Activated T-cell treated with anti-CD3 and anti-CD28 coated beads, Interleukin-2, amount 50 U/mL, for 4 hours (primary cell): ENCODE data around the gene GBA2. TPM values are rescaled to one million over a fixed set of nuclear protein-coding genes. Genes with fewer than 3 reads are reported as not detected.

ENCODE experiments used
- ATAC-seq, 2 donors: fragments of 200-7000 bp; cut with Tn5 transposase; one replicate each; pipeline ENCODE4 v1.10.0; 2021
- DNase-seq: peaks from one replicate; pipeline ENCODE4 v3.0.0-alpha.2; 2020
- H3K27me3 Mint-ChIP-seq: one replicate; pipeline ENCODE4 v1.8.0; 2021; ENCODE audit warnings: low read depth, mixed read lengths
- H3K36me3 Mint-ChIP-seq: one replicate; pipeline ENCODE4 v1.8.0; 2022; ENCODE audit warnings: mixed read lengths; ENCODE audit not compliant: insufficient read depth
- H3K4me1 Mint-ChIP-seq: one replicate; pipeline ENCODE4 v1.8.0; 2021; ENCODE audit warnings: low read depth, mixed read lengths
- H3K4me3 Mint-ChIP-seq: one replicate; pipeline ENCODE4 v1.8.0; 2021; ENCODE audit warnings: mild to moderate bottlenecking, moderate library complexity, mixed read lengths
- H3K9me3 Mint-ChIP-seq: one replicate; pipeline ENCODE4 v1.8.0; 2021; ENCODE audit warnings: mixed read lengths
- total RNA-seq, 3 donors: library from RNA; stranded (reverse); gene quantifications; one replicate each; pipeline ENCODE4 v1.2.1, GENCODE V29; 2021

Gene GBA2
- total RNA-seq, 3 donors from 2014 or later, result 29.9 to 34.8 (median 33.2) TPM

- no peak for ATAC-seq
- H3K9me3 Mint-ChIP-seq, result no peaks in the 10 kb centered on the region
- no peaks in the 10 kb centered on the region for H3K27me3 Mint-ChIP-seq
- peaks cover 3% of the 10 kb centered on the region for H3K4me1 Mint-ChIP-seq
- peaks cover 7% of the 10 kb centered on the region for H3K36me3 Mint-ChIP-seq
- no peak for DNase-seq
- H3K4me3 Mint-ChIP-seq, result no peak overlapping the region
Measured at GRCh38 chr9:35776018-35776417, 27.0 kb upstream of the GBA2 start.

DNA sequence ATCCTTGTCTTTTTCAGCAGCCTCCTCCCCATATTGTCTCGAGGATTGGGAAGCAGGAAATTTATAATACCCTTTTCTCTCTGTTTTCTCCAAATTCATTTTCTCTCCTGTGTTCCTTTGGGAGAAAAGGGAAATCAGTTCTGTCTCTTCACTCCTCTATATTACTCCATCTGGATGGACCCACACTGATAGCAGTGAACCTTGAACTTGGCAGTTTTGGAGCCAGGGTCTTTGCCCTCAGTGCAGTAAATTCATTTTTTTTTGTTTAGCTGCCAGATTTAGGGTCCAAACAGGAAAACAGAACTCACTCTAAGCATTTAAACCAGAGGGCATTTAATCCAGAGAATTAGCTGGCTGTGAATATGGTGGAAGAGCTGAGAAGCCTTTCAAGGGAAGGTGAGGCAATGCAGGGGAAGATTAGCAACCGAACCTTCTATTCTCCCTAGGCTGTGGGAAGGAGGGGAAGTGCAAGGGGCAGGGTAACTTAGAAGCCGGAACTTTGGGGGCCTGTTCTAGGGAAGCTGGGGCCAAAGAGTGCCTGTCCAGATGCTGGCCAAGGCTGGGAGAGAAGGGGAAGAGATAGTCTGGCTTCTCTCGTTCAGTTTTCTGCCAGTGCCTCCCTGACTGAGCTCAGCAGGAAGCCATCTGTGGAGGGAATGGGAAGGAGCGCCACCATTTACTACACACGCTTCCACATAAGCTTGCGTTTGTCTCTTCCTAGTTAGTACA lies 26.0 kb upstream of the GBA2 start:
- Mint-ChIP-seq H3K4me1 (peaks cover 3% of the 10 kb centered on the region), H3K36me3 (peaks cover 3% of the 10 kb centered on the region), H3K4me3 (no peak overlapping the region), H3K27me3 (no peaks in the 10 kb centered on the region), H3K9me3 (no peaks in the 10 kb centered on the region)
- no peak for DNase-seq
- ATAC-seq, result no peak

- ATAC-seq, result no peak
- Mint-ChIP-seq H3K27me3 (no peaks in the 10 kb centered on the region), H3K4me3 (no peak overlapping the region), H3K4me1 (peaks cover 8% of the 10 kb centered on the region), H3K36me3 (no peaks in the 10 kb centered on the region), H3K9me3 (no peaks in the 10 kb centered on the region)
- no peak for DNase-seq
Measured at GRCh38 chr9:35771943-35772342, 22.9 kb upstream of the GBA2 start.

DNA sequence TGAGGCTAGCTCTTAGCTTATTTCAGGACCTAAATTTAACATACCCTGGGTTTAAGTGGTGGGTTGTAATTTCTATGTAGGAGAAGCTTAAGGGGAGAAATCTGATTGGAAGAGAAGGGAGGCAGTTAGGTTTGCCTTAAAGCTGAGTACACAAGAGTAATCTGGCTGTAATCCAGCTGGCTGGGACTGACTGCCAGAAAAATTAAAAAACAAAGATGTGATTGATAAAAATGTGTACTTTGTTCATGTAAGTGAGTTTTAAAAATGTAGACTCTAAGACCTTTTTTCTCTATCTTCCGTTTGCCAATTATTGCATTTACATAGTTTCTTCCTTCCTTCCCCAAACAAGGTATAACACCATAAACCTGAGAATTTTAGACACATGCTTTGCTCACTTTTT lies 22.5 kb upstream of the GBA2 start:
- Mint-ChIP-seq H3K36me3 (no peaks in the 10 kb centered on the region), H3K4me1 (peaks cover 10% of the 10 kb centered on the region), H3K9me3 (no peaks in the 10 kb centered on the region), H3K27me3 (no peaks in the 10 kb centered on the region), H3K4me3 (no peak overlapping the region)
- no peak for ATAC-seq
- DNase-seq, result no peak

DNA sequence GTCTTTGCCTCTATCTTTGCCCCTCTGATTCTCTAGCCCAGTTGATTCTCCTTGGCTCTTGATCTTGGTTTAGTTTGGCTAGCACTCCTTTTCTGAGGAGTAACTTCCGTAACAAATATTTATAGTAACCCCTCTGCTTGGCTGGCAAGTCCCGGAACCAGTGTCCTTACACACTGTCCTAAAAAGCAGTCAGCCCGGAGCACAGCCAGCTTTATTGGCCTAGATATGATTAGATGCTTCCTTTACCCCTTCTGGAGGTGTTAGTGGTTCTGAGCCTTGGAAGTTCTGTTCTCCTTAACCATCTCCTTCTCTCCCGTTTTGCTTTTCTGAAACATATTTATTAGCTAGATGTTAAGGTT lies 22.0 kb upstream of the GBA2 start:
- no peaks in the 10 kb centered on the region for H3K9me3 Mint-ChIP-seq
- peaks cover 13% of the 10 kb centered on the region for H3K4me1 Mint-ChIP-seq
- no peaks in the 10 kb centered on the region for H3K27me3 Mint-ChIP-seq
- ATAC-seq (no peak), DNase-seq (no peak)
- no peak overlapping the region for H3K4me3 Mint-ChIP-seq
- no peaks in the 10 kb centered on the region for H3K36me3 Mint-ChIP-seq

- Mint-ChIP-seq H3K27me3 (no peaks in the 10 kb centered on the region), H3K4me3 (no peak overlapping the region), H3K9me3 (no peaks in the 10 kb centered on the region), H3K36me3 (no peaks in the 10 kb centered on the region), H3K4me1 (peaks cover 11% of the 10 kb centered on the region)
- no peak for DNase-seq
- ATAC-seq, result no peak
Measured at GRCh38 chr9:35769763-35770162, 20.7 kb upstream of the GBA2 start.

DNA sequence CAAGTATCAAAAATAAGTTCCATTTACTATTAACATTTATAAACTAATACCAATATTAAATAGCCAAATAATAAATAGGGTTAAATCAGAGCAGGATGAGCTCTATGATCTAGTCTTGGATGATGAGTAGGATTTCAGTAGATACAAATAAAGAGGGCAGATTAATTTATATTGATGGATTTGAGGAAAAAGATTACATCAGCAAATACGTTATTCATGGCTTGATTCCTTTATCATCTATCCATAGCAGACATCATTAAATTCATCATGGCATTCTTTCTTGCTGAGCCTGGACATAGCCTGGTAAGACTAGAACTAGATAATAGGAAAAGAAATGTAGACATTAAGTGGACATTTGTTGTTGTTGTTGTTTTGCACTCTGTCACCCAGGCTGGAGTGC lies 18.4 kb upstream of the GBA2 start:
- no peaks in the 10 kb centered on the region for H3K36me3 Mint-ChIP-seq
- H3K9me3 Mint-ChIP-seq, result no peaks in the 10 kb centered on the region
- DNase-seq (no peak), ATAC-seq (no peak)
- no peaks in the 10 kb centered on the region for H3K27me3 Mint-ChIP-seq
- no peak overlapping the region for H3K4me3 Mint-ChIP-seq
- peaks cover 12% of the 10 kb centered on the region for H3K4me1 Mint-ChIP-seq

DNA sequence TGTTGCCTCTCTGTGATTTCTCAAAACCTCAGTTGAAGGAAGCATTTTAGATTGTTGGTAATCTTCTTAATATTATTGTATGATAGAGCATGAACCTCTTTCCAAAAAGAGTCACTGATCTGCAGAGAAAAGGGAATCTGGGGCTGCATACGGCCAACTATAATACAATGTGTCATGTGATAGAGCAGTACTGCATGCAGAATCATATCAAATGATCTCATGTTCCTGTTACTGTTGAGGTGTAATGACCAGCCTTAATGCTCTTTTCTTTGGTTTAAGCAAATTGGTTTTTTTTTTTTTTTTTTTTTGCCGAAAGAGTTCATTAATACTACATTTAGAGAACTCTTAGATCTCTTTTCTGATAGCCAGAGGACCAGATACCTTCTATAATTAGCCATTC lies 18.0 kb upstream of the GBA2 start:
- ATAC-seq, result no peak
- no peaks in the 10 kb centered on the region for H3K36me3 Mint-ChIP-seq
- H3K27me3 Mint-ChIP-seq, result no peaks in the 10 kb centered on the region
- peaks cover 15% of the 10 kb centered on the region for H3K4me1 Mint-ChIP-seq
- no peaks in the 10 kb centered on the region for H3K9me3 Mint-ChIP-seq
- no peak overlapping the region for H3K4me3 Mint-ChIP-seq
- DNase-seq, result no peak

- no peak for ATAC-seq
- H3K27me3 Mint-ChIP-seq, result no peaks in the 10 kb centered on the region
- peaks cover 28% of the 10 kb centered on the region for H3K4me1 Mint-ChIP-seq
- no peak for DNase-seq
- H3K36me3 Mint-ChIP-seq, result no peaks in the 10 kb centered on the region
- no peak overlapping the region for H3K4me3 Mint-ChIP-seq
- H3K9me3 Mint-ChIP-seq, result no peaks in the 10 kb centered on the region
Measured at GRCh38 chr9:35763803-35764202, 14.8 kb upstream of the GBA2 start.

DNA sequence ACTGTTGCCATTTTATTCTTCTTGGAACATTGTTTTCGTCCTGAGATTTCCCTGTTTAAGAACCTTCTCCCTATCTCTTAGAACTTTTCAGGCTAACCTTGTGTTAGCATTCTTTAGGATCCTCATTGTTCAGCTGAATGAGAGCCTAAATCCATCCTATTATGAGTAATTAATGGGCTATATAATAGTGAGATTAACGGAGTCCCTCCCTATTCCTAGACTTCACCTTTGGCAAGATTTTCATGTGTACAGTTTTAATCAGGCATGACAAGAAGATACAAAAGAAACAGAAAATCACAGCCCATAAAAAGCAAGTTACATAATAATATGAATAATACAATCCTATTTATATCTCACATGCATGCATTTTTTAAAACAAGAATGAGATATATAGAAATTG lies 14.2 kb upstream of the GBA2 start:
- peaks cover 32% of the 10 kb centered on the region for H3K4me1 Mint-ChIP-seq

GRCh38 chr9:35760651-35761050 lies 11.6 kb upstream of the GBA2 start:
- no peaks in the 10 kb centered on the region for H3K9me3 Mint-ChIP-seq
- DNase-seq, result no peak
- ATAC-seq, result no peak
- no peak overlapping the region for H3K4me3 Mint-ChIP-seq
- H3K36me3 Mint-ChIP-seq, result no peaks in the 10 kb centered on the region
- H3K27me3 Mint-ChIP-seq, result no peaks in the 10 kb centered on the region
- peaks cover 41% of the 10 kb centered on the region for H3K4me1 Mint-ChIP-seq

More for the DNA sequence above, 14.2 kb upstream of the GBA2 start:
- Mint-ChIP-seq H3K9me3 (no peaks in the 10 kb centered on the region), H3K36me3 (no peaks in the 10 kb centered on the region), H3K27me3 (no peaks in the 10 kb centered on the region), H3K4me3 (no peak overlapping the region)
- ATAC-seq (no peak), DNase-seq (no peak)

DNA sequence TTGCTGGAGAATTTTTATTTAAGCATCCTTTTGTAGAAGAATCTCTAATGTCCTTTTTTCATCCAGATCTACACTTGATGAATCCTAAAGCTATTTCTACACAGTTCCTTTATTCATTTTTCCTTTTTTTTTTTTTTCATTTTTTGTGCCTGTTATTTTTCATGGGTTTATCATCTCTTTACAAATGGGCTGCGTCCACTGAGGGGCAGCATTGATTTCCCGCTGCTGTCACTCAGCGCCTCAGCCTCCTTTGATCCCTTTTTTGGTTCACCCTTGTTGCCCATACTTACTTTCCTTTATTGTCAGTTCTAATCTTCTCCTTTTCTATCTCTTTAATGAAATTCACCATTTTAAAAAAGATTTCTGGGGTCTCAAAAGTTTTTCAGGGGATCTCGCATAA lies 10.8 kb upstream of the GBA2 start:
- ATAC-seq, result no peak
- Mint-ChIP-seq H3K4me1 (peaks cover 41% of the 10 kb centered on the region), H3K27me3 (no peaks in the 10 kb centered on the region), H3K9me3 (no peaks in the 10 kb centered on the region), H3K36me3 (no peaks in the 10 kb centered on the region), H3K4me3 (no peak overlapping the region)
- DNase-seq, result no peak

- Mint-ChIP-seq H3K9me3 (no peaks in the 10 kb centered on the region), H3K27me3 (no peaks in the 10 kb centered on the region), H3K36me3 (peaks cover 3% of the 10 kb centered on the region), H3K4me1 (peaks cover 41% of the 10 kb centered on the region), H3K4me3 (peak overlapping the region; percentile 97)
- DNase-seq (no peak), ATAC-seq (no peak)
Measured at GRCh38 chr9:35758475-35759050, 9.5 kb upstream of the GBA2 start.

DNA sequence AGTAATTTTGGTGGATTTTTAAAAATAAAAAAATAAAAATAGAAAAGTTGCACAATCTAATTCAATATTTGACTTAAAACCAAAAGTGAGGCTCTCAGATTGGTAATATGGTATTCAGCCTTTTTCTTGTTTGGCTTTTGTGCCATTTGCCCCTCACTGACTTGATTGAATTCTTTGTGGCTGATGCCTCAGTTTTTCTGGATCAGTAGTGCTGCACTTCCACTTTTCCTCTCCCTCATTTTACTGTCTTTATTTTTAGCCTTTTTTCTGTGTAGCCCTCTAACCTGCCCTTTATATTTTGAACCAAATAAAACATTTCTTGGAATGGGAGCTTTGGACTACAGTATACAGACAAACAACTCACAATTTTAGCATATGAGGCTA lies 8.9 kb upstream of the GBA2 start:
- Mint-ChIP-seq H3K4me3 (peak overlapping the region; percentile 97), H3K9me3 (no peaks in the 10 kb centered on the region)
- no peak for ATAC-seq

GRCh38 chr9:35757226-35757891 lies 8.3 kb upstream of the GBA2 start:
- H3K27me3 Mint-ChIP-seq, result no peaks in the 10 kb centered on the region
- DNase-seq (no peak), ATAC-seq (peak; percentile 18 to 24)
- H3K4me3 Mint-ChIP-seq, result peak overlapping the region; percentile 97
- H3K4me1 Mint-ChIP-seq, result peaks cover 40% of the 10 kb centered on the region
- no peaks in the 10 kb centered on the region for H3K9me3 Mint-ChIP-seq
- peaks cover 12% of the 10 kb centered on the region for H3K36me3 Mint-ChIP-seq

More for the DNA sequence above, 8.9 kb upstream of the GBA2 start:
- H3K36me3 Mint-ChIP-seq, result peaks cover 7% of the 10 kb centered on the region
- DNase-seq, result no peak
- peaks cover 40% of the 10 kb centered on the region for H3K4me1 Mint-ChIP-seq
- H3K27me3 Mint-ChIP-seq, result no peaks in the 10 kb centered on the region
